HEK293 (cell line): ENCODE results near the gene GGA1.

ENCODE experiments used
- CTCF ChIP-seq: fragments of 450-650 bp; formaldehyde crosslinking; IDR thresholded peaks from 2 replicates; pipeline ENCODE4 v1.5.1; 2016; ENCODE audit warnings: missing biosample characterization, missing genetic modification characterization
- HOXD13 ChIP-seq: sonication (generic); formaldehyde crosslinking; IDR thresholded peaks from 2 replicates; pipeline ENCODE4 v1.8.0; 2022; ENCODE audit warnings: missing genetic modification reagents, borderline replicate concordance
- TCF7L2 ChIP-seq: IDR thresholded peaks from 2 replicates; pipeline ENCODE4 v1.6.1; 2011; ENCODE audit warnings: low read depth, mild to moderate bottlenecking, inconsistent platforms, low read length, moderate library complexity, borderline replicate concordance
- YY2 ChIP-seq: fragments of 450-650 bp; formaldehyde crosslinking; IDR thresholded peaks from 2 replicates; pipeline ENCODE4 v1.5.1; 2016; ENCODE audit warnings: missing biosample characterization, missing genetic modification characterization
- ZFP37 ChIP-seq: fragments of 450-650 bp; formaldehyde crosslinking; IDR thresholded peaks from 2 replicates; pipeline ENCODE4 v1.5.1; 2016; ENCODE audit warnings: missing biosample characterization, missing genetic modification characterization
- ZNF146 ChIP-seq: fragments of 450-650 bp; formaldehyde crosslinking; IDR thresholded peaks from 2 replicates; pipeline ENCODE4 v1.5.1; 2016; ENCODE audit warnings: missing biosample characterization, missing genetic modification characterization
- ZNF354C ChIP-seq: fragments of 450-650 bp; formaldehyde crosslinking; IDR thresholded peaks from 2 replicates; pipeline ENCODE4 v1.5.1; 2016; ENCODE audit warnings: missing biosample characterization, missing genetic modification characterization, low read depth, borderline replicate concordance
- ZNF37A ChIP-seq: fragments of 450-650 bp; IDR thresholded peaks from 2 replicates; pipeline ENCODE4 v1.5.1; 2018; ENCODE audit warnings: missing biosample characterization, missing genetic modification characterization
- ZNF580 ChIP-seq: fragments of 450-650 bp; formaldehyde crosslinking; IDR thresholded peaks from 2 replicates; pipeline ENCODE4 v1.5.1; 2016; ENCODE audit warnings: missing biosample characterization, missing genetic modification characterization
- ZNF629 ChIP-seq: fragments of 450-650 bp; formaldehyde crosslinking; IDR thresholded peaks from 2 replicates; pipeline ENCODE4 v1.5.1; 2017; ENCODE audit warnings: missing biosample characterization, missing genetic modification characterization
- ZNF664 ChIP-seq: fragments of 450-650 bp; formaldehyde crosslinking; IDR thresholded peaks from 2 replicates; pipeline ENCODE4 v1.5.1; 2016; ENCODE audit warnings: missing biosample characterization, missing genetic modification characterization

DNA sequence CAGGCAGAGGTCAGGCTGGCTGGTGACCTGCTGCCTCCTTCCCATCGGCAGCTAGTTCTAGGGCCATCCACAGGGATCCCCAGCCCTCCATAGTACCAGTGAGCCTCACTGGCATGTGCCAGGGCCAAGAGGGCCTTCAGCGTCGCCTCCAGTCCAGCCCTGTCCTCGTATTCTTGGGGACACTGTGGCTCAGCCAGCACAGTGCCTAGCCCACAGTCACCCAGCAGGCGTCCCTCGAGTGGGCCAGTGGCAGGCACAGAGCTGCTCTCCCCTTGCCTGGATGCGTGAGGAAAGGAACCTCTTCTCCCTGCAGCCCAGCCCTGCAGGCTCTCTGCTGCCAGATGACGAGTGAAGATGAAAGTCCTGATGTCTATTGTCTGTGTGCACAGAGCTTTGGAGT, 20.2 kb downstream of the GGA1 start:
- TF ChIP-seq TCF7L2 (no peak), ZNF664 (tag by site-specific recombination) (no peak), ZNF629 (tag by site-specific recombination) (no peak), CTCF (tag by site-specific recombination) (no peak), ZNF146 (tag by site-specific recombination) (no peak), ZNF580 (no peak), ZFP37 (no peak), YY2 (tag by site-specific recombination) (no peak), HOXD13 (CRISPR knock-in tag) (no peak), ZNF354C (tag by site-specific recombination) (no peak), ZNF37A (no peak)
